Breast epithelium (tissue), 4 donors: ENCODE measurements around the gene PUS7. TPM values are rescaled to one million over a fixed set of nuclear protein-coding genes. Genes with fewer than 3 reads are reported as not detected.

Experiments used
- DNase-seq, 2 donors: peaks; one replicate each; pipeline ENCODE4 v3.0.0-alpha.2; 2019; ENCODE audit warnings: low spot score in 2 of 2
- H3K27ac ChIP-seq, 2 donors: fragments of 200-600 bp; sonication (generic) in 1 of 2; one replicate each; pipeline ENCODE4 v1.5.1; 2016 to 2019; ENCODE audit warnings: mild to moderate bottlenecking in 1 of 2
- H3K27me3 ChIP-seq, 2 donors: fragments of 200-600 bp; sonication (generic) in 1 of 2; one replicate each; pipeline versions ENCODE4 v1.5.1 to v1.6.0; 2017 to 2019; ENCODE audit warnings: control low read depth in 1 of 2, mild to moderate bottlenecking in 1 of 2
- H3K36me3 ChIP-seq: fragments of 200-600 bp; one replicate; pipeline ENCODE4 v1.5.1; 2019
- H3K4me1 ChIP-seq, 2 donors: fragments of 200-600 bp; sonication (generic); one replicate each; pipeline ENCODE4 v1.5.1; 2016 to 2019; ENCODE audit warnings: control low read depth in 1 of 2
- H3K4me3 ChIP-seq, 3 donors: fragments of 200-600 bp; sonication (generic); 1 replicate in 2 of 3; 2 replicates in 1 of 3; pipeline ENCODE4 v1.5.1; 2016 to 2019; ENCODE audit warnings: mild to moderate bottlenecking in 3 of 3, moderate library complexity in 2 of 3
- H3K9me3 ChIP-seq, 2 donors: fragments of 200-600 bp; sonication (generic) in 1 of 2; one replicate each; pipeline ENCODE4 v1.5.1; 2016 to 2019; ENCODE audit warnings: control low read depth in 1 of 2
- CTCF ChIP-seq, 3 donors: fragments of 450-650 bp; IDR thresholded peaks; one replicate each; pipeline ENCODE4 v1.5.1; 2016 to 2017; ENCODE audit warnings: antibody characterized with exemption in 3 of 3, mild to moderate bottlenecking in 3 of 3, moderate library complexity in 3 of 3
- POLR2A ChIP-seq: fragments of 450-650 bp; IDR thresholded peaks from one replicate; pipeline ENCODE4 v1.6.1; 2016; ENCODE audit warnings: antibody characterized with exemption, mild to moderate bottlenecking, moderate library complexity
- POLR2AphosphoS5 ChIP-seq, 3 donors: sonication (generic); formaldehyde crosslinking; IDR thresholded peaks; one replicate each; pipeline ENCODE4 v1.6.1; 2017; ENCODE audit warnings: antibody characterized with exemption in 3 of 3
- intact Hi-C: fragments of 100-400 bp; cut with DNase I; formaldehyde crosslinking; loops from one replicate; pipeline ENCODE4 v1.15.1; 2023; ENCODE audit warnings: low total_unique reads
- total RNA-seq, 3 donors: library from RNA; depleted of rRNA; stranded (reverse); fragments of >200 nt; gene quantifications; one replicate each; pipeline ENCODE4 v1.1.0, GENCODE V29; 2016

PUS7 gene
- total RNA-seq, 3 donors from 2014 or later, result 18.9 to 23.6 (median 19.5) TPM

- Histone ChIP-seq H3K9me3 (no peaks in the 10 kb centered on the region), H3K27ac (no peak overlapping the region), H3K36me3 (no peaks in the 10 kb centered on the region), H3K4me1 (no peaks in the 10 kb centered on the region), H3K27me3 (no peaks in the 10 kb centered on the region), H3K4me3 (no peak overlapping the region)
- TF ChIP-seq CTCF (IDR thresholded peaks at IDR 0.05) (no peak), POLR2AphosphoS5 (IDR thresholded peaks at IDR 0.05) (no peak), POLR2A (no peak)
- no peak for DNase-seq
- intact Hi-C loops, result no loop called here
Measured at GRCh38 chr7:105408791-105409410, 113.2 kb downstream of the PUS7 start.

Other genes with a start within 250 kb of the PUS7 start
- 10 to 100 TPM; 44.6 to 68.2 (median 60.6) TPM for gene SRPK2, start 133.3 kb downstream of the PUS7 start, total RNA-seq
- gene RINT1, start 9.9 kb upstream of the PUS7 start, total RNA-seq, result 10 to 100 TPM; 15.7 to 19.9 (median 17.7) TPM
- gene EFCAB10, start 59.2 kb upstream of the PUS7 start, total RNA-seq, result not detected